Peyer's patch (tissue), 4 donors: ENCODE data around the gene RNF166.

ENCODE experiments used
- POLR2A ChIP-seq, 2 donors: fragments of 450-650 bp; IDR thresholded peaks; one replicate each; pipeline ENCODE4 v1.5.1; 2017; ENCODE audit warnings: antibody characterized with exemption in 2 of 2, mild to moderate bottlenecking in 2 of 2, moderate library complexity in 2 of 2
- TF ChIP-seq, protein P1 (sequence below), 6 experiments: fragments of 450-650 bp in 4 of 6; fragments of 200-600 bp in 2 of 6; sonication (generic) in 1 of 6; IDR thresholded peaks; one replicate each; pipeline ENCODE4 v1.5.1; 2017 to 2019; ENCODE audit warnings: antibody characterized with exemption in 6 of 6, mild to moderate bottlenecking in 3 of 6, moderate library complexity in 1 of 6

DNA sequence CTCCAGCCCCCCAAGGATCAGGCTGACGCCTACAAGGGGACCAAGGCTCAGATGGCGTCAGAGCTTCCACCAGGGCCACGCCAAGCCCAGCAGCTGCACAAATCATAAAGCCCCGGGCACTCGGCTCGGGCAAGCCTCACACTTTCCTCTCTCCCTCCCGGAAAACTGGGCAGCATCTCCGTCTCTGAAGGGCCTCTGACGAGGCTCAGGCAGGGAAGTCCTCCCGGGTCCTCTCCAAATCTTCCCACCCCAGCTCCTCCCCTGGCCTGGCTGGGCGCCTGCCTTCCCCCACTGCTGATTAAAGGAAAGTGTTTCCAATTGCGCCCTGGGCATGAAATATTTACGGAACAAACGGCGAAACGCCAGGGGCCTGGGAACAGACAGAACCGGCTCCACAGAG is 40.3 kb upstream of the RNF166 start:
- no peak for TF ChIP-seq POLR2A (IDR thresholded peaks at IDR 0.05)
- TF ChIP-seq, protein P1, sequence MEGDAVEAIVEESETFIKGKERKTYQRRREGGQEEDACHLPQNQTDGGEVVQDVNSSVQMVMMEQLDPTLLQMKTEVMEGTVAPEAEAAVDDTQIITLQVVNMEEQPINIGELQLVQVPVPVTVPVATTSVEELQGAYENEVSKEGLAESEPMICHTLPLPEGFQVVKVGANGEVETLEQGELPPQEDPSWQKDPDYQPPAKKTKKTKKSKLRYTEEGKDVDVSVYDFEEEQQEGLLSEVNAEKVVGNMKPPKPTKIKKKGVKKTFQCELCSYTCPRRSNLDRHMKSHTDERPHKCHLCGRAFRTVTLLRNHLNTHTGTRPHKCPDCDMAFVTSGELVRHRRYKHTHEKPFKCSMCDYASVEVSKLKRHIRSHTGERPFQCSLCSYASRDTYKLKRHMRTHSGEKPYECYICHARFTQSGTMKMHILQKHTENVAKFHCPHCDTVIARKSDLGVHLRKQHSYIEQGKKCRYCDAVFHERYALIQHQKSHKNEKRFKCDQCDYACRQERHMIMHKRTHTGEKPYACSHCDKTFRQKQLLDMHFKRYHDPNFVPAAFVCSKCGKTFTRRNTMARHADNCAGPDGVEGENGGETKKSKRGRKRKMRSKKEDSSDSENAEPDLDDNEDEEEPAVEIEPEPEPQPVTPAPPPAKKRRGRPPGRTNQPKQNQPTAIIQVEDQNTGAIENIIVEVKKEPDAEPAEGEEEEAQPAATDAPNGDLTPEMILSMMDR (IDR thresholded peaks at IDR 0.05), result no peak
